Islet precursor cell (in vitro differentiated cells): ENCODE results near the gene TEX53.
A peak's percentile ranks its signal among the peaks of the same experiment; 100 is the strongest.

Source experiments
- DNase-seq: peaks from one replicate; pipeline ENCODE4 v3.0.0-alpha.2; 2018

The TEX53 gene

DNA sequence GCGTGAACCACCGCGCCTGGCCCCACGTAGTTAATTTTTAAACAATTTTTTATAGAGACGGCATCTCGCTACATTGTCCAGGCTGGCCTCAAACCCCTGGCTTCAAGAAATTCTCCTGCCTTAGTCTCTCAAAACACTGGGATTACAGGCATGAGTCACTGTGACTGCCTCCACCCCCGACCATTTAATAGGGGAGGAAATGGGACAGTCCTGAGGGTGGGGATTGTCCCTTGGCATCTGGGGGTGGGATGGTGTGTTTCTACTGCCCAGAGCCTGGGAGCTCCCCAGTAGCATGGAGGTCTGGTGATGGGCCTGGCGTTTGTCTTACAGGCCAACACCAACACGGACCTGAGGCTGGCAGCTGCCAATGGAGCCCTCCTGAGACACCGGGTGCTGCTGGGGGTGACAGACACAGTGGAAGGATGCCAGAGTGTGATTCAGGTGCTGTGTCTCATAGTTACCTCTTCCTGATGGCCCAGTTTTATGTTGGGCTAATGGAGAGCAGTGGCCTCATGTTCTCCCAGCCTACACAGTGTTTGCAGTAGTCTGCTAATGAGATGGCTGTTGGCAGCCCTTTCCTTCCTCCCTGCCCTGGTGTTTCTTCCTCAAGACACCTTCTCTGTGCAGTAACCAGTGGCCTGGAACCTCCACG lies 24.0 kb downstream of the TEX53 start:
- DNase-seq, result no peak

- no peak for DNase-seq
Measured at GRCh38 chr9:114631166-114631565, 26.4 kb downstream of the TEX53 start.

GRCh38 chr9:114629563-114630090 lies 28.0 kb downstream of the TEX53 start:
- DNase-seq, result no peak

- DNase-seq, result no peak
Measured at GRCh38 chr9:114627553-114627952, 30.1 kb downstream of the TEX53 start.

GRCh38 chr9:114626415-114627020 lies 31.1 kb downstream of the TEX53 start:
- no peak for DNase-seq

GRCh38 chr9:114624677-114625076 lies 32.9 kb downstream of the TEX53 start:
- DNase-seq, result no peak

GRCh38 chr9:114621975-114622609 lies 35.5 kb downstream of the TEX53 start:
- no peak for DNase-seq

GRCh38 chr9:114621561-114621960 lies 36.0 kb downstream of the TEX53 start:
- no peak for DNase-seq

GRCh38 chr9:114619191-114619761 lies 38.3 kb downstream of the TEX53 start:
- DNase-seq, result no peak

- DNase-seq, result no peak
Measured at GRCh38 chr9:114616684-114617520, 40.7 kb downstream of the TEX53 start.

DNA sequence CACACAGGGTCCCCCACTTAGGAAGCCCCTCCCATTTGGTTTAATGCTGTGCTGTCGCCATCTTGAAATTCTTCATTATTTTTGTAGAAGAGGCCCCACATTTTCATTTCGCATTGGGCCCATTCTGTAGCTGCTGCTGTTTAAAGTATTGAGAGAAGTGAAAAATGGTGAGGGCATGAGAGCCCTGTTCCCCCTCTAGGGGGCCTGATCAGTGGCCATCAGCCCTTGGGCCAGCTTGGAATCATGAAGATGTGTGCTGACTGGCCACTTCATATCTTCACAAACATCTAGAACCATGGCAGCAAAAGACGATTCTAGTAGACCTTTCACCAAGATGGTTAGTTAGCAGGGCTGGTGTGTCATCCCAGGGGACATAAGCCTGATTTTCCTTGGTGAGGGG lies 43.2 kb downstream of the TEX53 start:
- DNase-seq, result no peak

GRCh38 chr9:114613919-114614318 lies 43.7 kb downstream of the TEX53 start:
- DNase-seq, result no peak

GRCh38 chr9:114613087-114613486 lies 44.5 kb downstream of the TEX53 start:
- no peak for DNase-seq

DNA sequence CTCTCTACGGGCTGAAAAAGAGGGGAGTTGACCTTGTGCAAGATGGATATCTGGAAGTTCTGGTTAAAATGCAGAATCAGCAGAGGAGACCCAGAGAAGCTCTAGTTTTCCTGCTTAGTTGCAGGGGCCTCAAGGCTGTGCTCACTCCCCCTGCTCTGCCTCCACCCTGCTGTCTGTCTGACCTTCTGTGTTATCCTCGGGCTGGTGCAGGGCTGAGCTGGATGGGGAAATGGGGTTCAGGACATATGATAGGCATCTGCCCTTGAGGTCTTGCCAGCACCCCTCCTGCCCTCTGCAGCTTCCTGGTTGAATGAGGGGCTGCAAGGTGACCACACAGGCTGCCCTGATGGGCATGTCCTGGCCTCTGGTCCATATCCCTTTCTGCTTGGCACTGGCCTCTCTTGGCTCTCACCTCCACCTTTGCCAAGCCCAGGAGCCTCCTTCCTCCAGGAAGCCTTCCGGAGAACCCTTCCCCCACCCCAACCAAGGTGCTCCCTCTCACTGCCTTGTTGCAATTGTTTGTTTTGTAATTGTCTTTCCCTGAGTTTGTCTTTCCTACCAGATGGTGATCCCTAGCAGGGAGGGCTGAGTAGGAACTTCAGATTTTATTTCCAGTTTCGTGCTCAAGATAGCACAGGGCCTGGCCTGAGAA lies 45.2 kb downstream of the TEX53 start:
- no peak for DNase-seq

- peak; percentile 77 for DNase-seq
Measured at GRCh38 chr9:114611516-114612271, 45.9 kb downstream of the TEX53 start.

DNA sequence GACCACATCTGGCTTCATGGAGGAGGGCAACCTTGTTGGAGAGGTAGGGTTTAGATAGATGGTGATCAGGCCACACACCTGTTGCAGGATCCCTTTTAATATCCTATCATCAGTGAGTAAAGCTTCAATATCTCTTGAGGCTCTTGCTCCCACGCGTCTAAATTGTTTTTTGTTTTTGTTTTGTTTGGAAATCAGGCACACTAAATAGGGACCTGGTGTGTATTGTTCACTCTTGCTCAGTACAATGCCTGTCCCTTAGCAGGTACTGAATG lies 49.1 kb downstream of the TEX53 start:
- no peak for DNase-seq

DNA sequence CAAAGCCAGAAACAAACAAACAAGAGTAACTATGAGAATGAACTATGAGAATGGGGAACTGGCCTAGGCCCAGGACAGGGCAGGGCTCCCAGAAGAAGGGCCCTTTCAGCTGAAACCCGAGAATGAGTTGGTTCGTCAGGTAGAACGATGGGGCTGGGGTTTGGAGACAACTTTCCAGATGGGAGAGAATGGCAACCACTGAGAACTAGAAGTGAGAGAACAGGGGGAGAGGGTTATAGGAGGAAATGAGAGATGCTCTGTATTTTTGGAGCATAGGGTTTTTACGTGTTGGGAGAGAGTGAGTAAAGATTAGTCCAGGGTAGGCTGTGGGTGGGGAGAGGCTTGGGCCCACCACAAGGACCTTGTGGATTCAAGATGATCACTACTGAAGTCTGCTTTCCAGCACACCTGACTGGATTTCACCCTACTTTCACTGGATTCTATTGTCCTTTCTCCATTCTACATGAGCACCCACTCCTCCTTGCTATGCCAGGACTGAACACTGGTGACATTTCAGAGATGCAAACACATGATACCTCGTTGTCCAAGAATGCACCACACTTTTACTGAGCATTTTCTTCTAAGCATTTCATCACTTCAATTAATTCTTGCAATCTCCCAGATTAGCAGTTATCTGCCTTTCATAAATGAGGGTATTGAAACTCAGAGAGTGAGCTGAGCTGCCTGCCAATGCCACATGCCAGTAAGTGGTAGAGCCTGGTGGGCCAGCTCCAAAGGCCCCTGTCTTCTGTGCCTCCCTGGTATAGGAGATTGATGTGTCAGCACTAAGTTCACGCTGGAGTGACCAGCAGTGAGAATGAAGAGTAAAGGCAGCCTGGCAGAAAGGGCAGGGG lies 49.7 kb downstream of the TEX53 start:
- no peak for DNase-seq

- no peak for DNase-seq
Measured at GRCh38 chr9:114606597-114607207, 50.9 kb downstream of the TEX53 start.
